CD8-positive, alpha-beta memory T cell (primary cell): ENCODE results near the gene NMNAT3. TPM values are rescaled to one million over a fixed set of nuclear protein-coding genes. Genes with fewer than 3 reads are reported as not detected.

ENCODE experiments used
- CTCF ChIA-PET: fragments of 350-600 bp; sonication (Branson Sonifier 250); formaldehyde crosslinking; loops from one replicate; lab custom pipeline; 2021; ENCODE audit warnings: antibody characterized with exemption; lab: Charles Lee
- POLR2A ChIA-PET: fragments of 350-600 bp; sonication (Branson Sonifier 250); formaldehyde crosslinking; loops from one replicate; lab custom pipeline; 2021; ENCODE audit warnings: antibody characterized with exemption; lab: Charles Lee
- DNase-seq, 5 donors: peaks; one replicate each; pipeline versions ENCODE4 v3.0.0 to v3.0.0-alpha.2; 2020 to 2022; ENCODE audit warnings: mixed read lengths in 1 of 5
- H3K27ac ChIP-seq: one replicate; pipeline ENCODE4 v1.7.0; 2013; ENCODE audit warnings: low read depth, mild to moderate bottlenecking, low read length, moderate library complexity
- H3K27me3 ChIP-seq: 2 replicates; pipeline ENCODE4 v1.7.0; 2013; ENCODE audit warnings: low read length, mild to moderate bottlenecking; ENCODE audit not compliant: insufficient read depth, poor library complexity, severe bottlenecking
- H3K36me3 ChIP-seq: 2 replicates; pipeline ENCODE4 v1.7.0; 2013; ENCODE audit warnings: mild to moderate bottlenecking, low read length, moderate library complexity; ENCODE audit not compliant: insufficient read depth
- H3K4me1 ChIP-seq: 2 replicates; pipeline ENCODE4 v1.7.0; 2013; ENCODE audit warnings: mild to moderate bottlenecking, low read length, moderate library complexity; ENCODE audit not compliant: insufficient read depth
- H3K4me3 ChIP-seq: 2 replicates; pipeline ENCODE4 v1.7.0; 2013; ENCODE audit warnings: mild to moderate bottlenecking, low read length
- H3K9me3 ChIP-seq: 2 replicates; pipeline ENCODE4 v1.7.0; 2013; ENCODE audit warnings: mild to moderate bottlenecking, low read length
- H3K27ac Mint-ChIP-seq, 8 donors: one replicate each; pipeline ENCODE4 v1.8.0; 2020 to 2021; ENCODE audit warnings: mixed read lengths in 8 of 8, mild to moderate bottlenecking in 6 of 8, inconsistent platforms in 3 of 8, moderate library complexity in 3 of 8
- H3K27me3 Mint-ChIP-seq, 2 donors: one replicate each; pipeline ENCODE4 v1.8.0; 2020 to 2021; ENCODE audit warnings: mixed read lengths in 2 of 2, mild to moderate bottlenecking in 1 of 2, moderate library complexity in 1 of 2
- H3K36me3 Mint-ChIP-seq, 3 donors: one replicate each; pipeline ENCODE4 v1.8.0; 2020 to 2021; ENCODE audit warnings: mixed read lengths in 3 of 3, inconsistent platforms in 1 of 3, mild to moderate bottlenecking in 1 of 3
- H3K4me1 Mint-ChIP-seq, 3 donors: one replicate each; pipeline ENCODE4 v1.8.0; 2020 to 2021; ENCODE audit warnings: mixed read lengths in 3 of 3, inconsistent platforms in 1 of 3, mild to moderate bottlenecking in 1 of 3
- H3K4me3 Mint-ChIP-seq, 7 donors: one replicate each; pipeline ENCODE4 v1.8.0; 2020 to 2021; ENCODE audit warnings: mixed read lengths in 7 of 7, mild to moderate bottlenecking in 6 of 7, moderate library complexity in 4 of 7, inconsistent platforms in 2 of 7
- H3K9me3 Mint-ChIP-seq, 5 donors: one replicate each; pipeline ENCODE4 v1.8.0; 2020 to 2022; ENCODE audit warnings: mixed read lengths in 5 of 5, mild to moderate bottlenecking in 3 of 5, moderate library complexity in 2 of 5, inconsistent platforms in 1 of 5
- polyA plus RNA-seq: library from polyadenylated mRNA; unstranded; fragments of 300-500 nt; fragmentation: Illumina TruSeq; gene quantifications from one replicate; pipeline ENCODE4 v1.2.3, GENCODE V29; 2021
- total RNA-seq, 2 experiments: library from RNA; stranded (reverse); gene quantifications; one replicate each; pipeline ENCODE4 v1.2.3, GENCODE V29; 2021

NMNAT3 gene
- total and polyA plus RNA-seq, 3 experiments from 2014 or later, result 1.9 to 2.6 (median 2.1) TPM

- Mint-ChIP-seq H3K4me1 (no peaks in the 10 kb centered on the region), H3K36me3 (no peaks in the 10 kb centered on the region), H3K9me3 (no peaks in the 10 kb centered on the region), H3K27me3 (peaks cover under 1 to 19% of the 10 kb centered on the region in 2 donors), H3K4me3 (no peak overlapping the region), H3K27ac (no peak overlapping the region)
- POLR2A ChIA-PET, result no interaction called here
- no peak for DNase-seq
- H3K27ac ChIP-seq, result no peak overlapping the region
- no peaks in the 10 kb centered on the region for H3K27me3 ChIP-seq
- H3K36me3 ChIP-seq, result no peaks in the 10 kb centered on the region
- CTCF ChIA-PET, result interaction anchor here (1.1 kb wide), 1 partner anchor 12 kb away, joined by 4 read pairs; no protein-coding TSS in a partner anchor
- no peaks in the 10 kb centered on the region for H3K9me3 ChIP-seq
- H3K4me3 ChIP-seq, result no peak overlapping the region
- H3K4me1 ChIP-seq, result no peaks in the 10 kb centered on the region
These were observed 144.8 kb downstream of the NMNAT3 start for GRCh38 chr3:139532976-139533375.

DNA sequence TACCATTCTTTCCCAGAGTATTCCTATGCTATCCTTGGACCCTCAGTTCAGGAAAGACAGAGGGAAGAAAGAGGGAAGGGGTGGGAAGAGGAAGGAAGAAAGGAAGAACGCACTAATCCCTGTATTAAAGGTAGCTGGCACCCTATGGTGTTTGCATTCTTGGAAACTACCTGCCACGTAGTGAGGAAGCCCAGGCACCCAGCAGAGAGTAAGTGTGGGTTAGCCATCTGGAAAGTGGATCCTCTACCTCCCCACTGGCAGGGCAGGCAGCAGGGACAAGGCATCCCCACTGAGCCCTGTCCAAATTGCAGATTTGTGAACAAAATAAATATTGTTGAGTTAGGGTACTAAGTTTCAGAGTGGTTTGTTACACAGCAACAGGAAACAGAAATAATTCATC is 147.1 kb downstream of the NMNAT3 start:
- POLR2A ChIA-PET, result no interaction called here
- H3K9me3 ChIP-seq, result no peaks in the 10 kb centered on the region
- H3K4me1 ChIP-seq, result no peaks in the 10 kb centered on the region
- no peak overlapping the region for H3K27ac ChIP-seq
- no peak overlapping the region for H3K27ac Mint-ChIP-seq
- H3K4me3 ChIP-seq, result no peak overlapping the region
- peaks cover 0 to 2% of the 10 kb centered on the region in 2 donors for H3K27me3 Mint-ChIP-seq
- no peaks in the 10 kb centered on the region for H3K36me3 ChIP-seq
- no peak for DNase-seq
- no peak overlapping the region for H3K4me3 Mint-ChIP-seq
- no peaks in the 10 kb centered on the region for H3K4me1 Mint-ChIP-seq
- no peaks in the 10 kb centered on the region for H3K27me3 ChIP-seq
- H3K9me3 Mint-ChIP-seq, result no peaks in the 10 kb centered on the region
- no peaks in the 10 kb centered on the region for H3K36me3 Mint-ChIP-seq
- CTCF ChIA-PET, result no interaction called here

GRCh38 chr3:139529662-139530061 is 148.1 kb downstream of the NMNAT3 start:
- H3K4me3 Mint-ChIP-seq, result no peak overlapping the region
- no peak overlapping the region for H3K27ac ChIP-seq
- no peak overlapping the region for H3K4me3 ChIP-seq
- ChIA-PET POLR2A (no interaction called here), CTCF (no interaction called here)
- no peak overlapping the region for H3K27ac Mint-ChIP-seq
- no peaks in the 10 kb centered on the region for H3K4me1 Mint-ChIP-seq
- no peak for DNase-seq
- H3K9me3 Mint-ChIP-seq, result no peaks in the 10 kb centered on the region
- H3K27me3 ChIP-seq, result no peaks in the 10 kb centered on the region
- H3K9me3 ChIP-seq, result no peaks in the 10 kb centered on the region
- H3K4me1 ChIP-seq, result no peaks in the 10 kb centered on the region
- no peaks in the 10 kb centered on the region for H3K36me3 ChIP-seq
- no peaks in the 10 kb centered on the region for H3K36me3 Mint-ChIP-seq
- no peaks in the 10 kb centered on the region for H3K27me3 Mint-ChIP-seq

- H3K27ac Mint-ChIP-seq, result no peak overlapping the region
- H3K27me3 ChIP-seq, result no peaks in the 10 kb centered on the region
- no peaks in the 10 kb centered on the region for H3K4me1 Mint-ChIP-seq
- peaks cover 0 to under 1% of the 10 kb centered on the region in 2 donors for H3K27me3 Mint-ChIP-seq
- no peak for DNase-seq
- H3K27ac ChIP-seq, result no peak overlapping the region
- H3K4me1 ChIP-seq, result no peaks in the 10 kb centered on the region
- ChIA-PET CTCF (no interaction called here), POLR2A (no interaction called here)
- no peaks in the 10 kb centered on the region for H3K36me3 ChIP-seq
- no peaks in the 10 kb centered on the region for H3K36me3 Mint-ChIP-seq
- H3K9me3 ChIP-seq, result no peaks in the 10 kb centered on the region
- no peaks in the 10 kb centered on the region for H3K9me3 Mint-ChIP-seq
- no peak overlapping the region for H3K4me3 Mint-ChIP-seq
- no peak overlapping the region for H3K4me3 ChIP-seq
These were observed 148.8 kb downstream of the NMNAT3 start for GRCh38 chr3:139528924-139529323.

DNA sequence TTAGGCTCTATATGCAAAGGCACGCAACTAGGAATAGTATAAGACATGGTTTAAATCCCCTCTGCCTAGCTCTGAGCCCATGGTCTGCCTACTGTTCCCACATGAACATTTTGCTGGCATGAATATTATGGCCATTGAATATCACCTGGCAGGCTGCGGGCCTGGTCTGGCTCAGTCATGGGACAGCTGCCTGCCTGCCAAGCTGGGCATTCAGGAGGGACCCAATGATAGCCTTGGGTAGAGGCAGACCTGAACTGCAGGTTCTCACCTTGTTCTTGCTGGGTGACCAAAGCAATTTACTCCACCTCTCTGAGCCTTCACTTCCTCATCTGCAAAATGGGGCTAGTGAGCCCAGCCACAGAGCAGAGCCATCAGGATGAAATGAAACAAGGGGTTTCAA is 149.5 kb downstream of the NMNAT3 start:
- Histone ChIP-seq H3K27me3 (no peaks in the 10 kb centered on the region), H3K9me3 (no peaks in the 10 kb centered on the region), H3K4me3 (no peak overlapping the region), H3K4me1 (no peaks in the 10 kb centered on the region), H3K36me3 (no peaks in the 10 kb centered on the region), H3K27ac (no peak overlapping the region)
- ChIA-PET CTCF (no interaction called here), POLR2A (no interaction called here)
- no peak overlapping the region for H3K4me3 Mint-ChIP-seq
- no peaks in the 10 kb centered on the region for H3K36me3 Mint-ChIP-seq
- no peak for DNase-seq
- no peaks in the 10 kb centered on the region for H3K9me3 Mint-ChIP-seq
- no peak overlapping the region for H3K27ac Mint-ChIP-seq
- H3K4me1 Mint-ChIP-seq, result no peaks in the 10 kb centered on the region
- peaks cover 0 to 2% of the 10 kb centered on the region in 2 donors for H3K27me3 Mint-ChIP-seq

DNA sequence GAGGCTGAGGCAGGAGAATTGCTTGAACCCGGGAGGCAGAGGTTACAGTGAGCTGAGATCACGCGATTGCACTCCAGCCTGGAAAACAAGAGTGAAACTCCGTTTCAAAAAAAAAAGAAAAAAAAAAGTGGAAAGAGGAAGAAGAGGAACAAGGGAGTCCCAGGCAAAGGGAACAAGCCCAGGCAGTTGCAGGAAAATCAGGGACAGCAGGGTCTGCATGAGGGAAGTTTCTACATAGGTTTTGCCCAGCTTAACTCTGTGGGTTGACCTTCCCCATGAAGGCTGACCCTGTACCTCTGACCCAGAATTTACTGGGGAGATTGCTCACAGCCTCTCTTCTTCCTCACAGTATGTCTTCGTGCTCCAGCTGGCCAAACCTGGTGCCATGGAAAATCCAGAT is 150.5 kb downstream of the NMNAT3 start:
- ChIA-PET POLR2A (interaction anchor here (0.6 kb wide), 1 partner anchor 17 kb away, joined by 3 read pairs; no protein-coding TSS in a partner anchor), CTCF (no interaction called here)
- Mint-ChIP-seq H3K4me1 (no peaks in the 10 kb centered on the region), H3K9me3 (no peaks in the 10 kb centered on the region), H3K36me3 (no peaks in the 10 kb centered on the region), H3K27ac (no peak overlapping the region), H3K4me3 (no peak overlapping the region), H3K27me3 (peaks cover 0 to 2% of the 10 kb centered on the region in 2 donors)
- Histone ChIP-seq H3K4me1 (no peaks in the 10 kb centered on the region), H3K9me3 (no peaks in the 10 kb centered on the region), H3K4me3 (no peak overlapping the region), H3K27me3 (no peaks in the 10 kb centered on the region), H3K36me3 (no peaks in the 10 kb centered on the region), H3K27ac (no peak overlapping the region)
- no peak for DNase-seq

- Histone ChIP-seq H3K9me3 (no peaks in the 10 kb centered on the region), H3K27me3 (no peaks in the 10 kb centered on the region), H3K4me1 (no peaks in the 10 kb centered on the region), H3K27ac (no peak overlapping the region), H3K4me3 (no peak overlapping the region), H3K36me3 (no peaks in the 10 kb centered on the region)
- H3K27me3 Mint-ChIP-seq, result peaks cover 0 to 2% of the 10 kb centered on the region in 2 donors
- no peak for DNase-seq
- H3K9me3 Mint-ChIP-seq, result no peaks in the 10 kb centered on the region
- no peaks in the 10 kb centered on the region for H3K36me3 Mint-ChIP-seq
- no peaks in the 10 kb centered on the region for H3K4me1 Mint-ChIP-seq
- no peak overlapping the region for H3K27ac Mint-ChIP-seq
- H3K4me3 Mint-ChIP-seq, result no peak overlapping the region
- ChIA-PET POLR2A (no interaction called here), CTCF (no interaction called here)
These were observed 151.6 kb downstream of the NMNAT3 start for GRCh38 chr3:139526146-139526545.

DNA sequence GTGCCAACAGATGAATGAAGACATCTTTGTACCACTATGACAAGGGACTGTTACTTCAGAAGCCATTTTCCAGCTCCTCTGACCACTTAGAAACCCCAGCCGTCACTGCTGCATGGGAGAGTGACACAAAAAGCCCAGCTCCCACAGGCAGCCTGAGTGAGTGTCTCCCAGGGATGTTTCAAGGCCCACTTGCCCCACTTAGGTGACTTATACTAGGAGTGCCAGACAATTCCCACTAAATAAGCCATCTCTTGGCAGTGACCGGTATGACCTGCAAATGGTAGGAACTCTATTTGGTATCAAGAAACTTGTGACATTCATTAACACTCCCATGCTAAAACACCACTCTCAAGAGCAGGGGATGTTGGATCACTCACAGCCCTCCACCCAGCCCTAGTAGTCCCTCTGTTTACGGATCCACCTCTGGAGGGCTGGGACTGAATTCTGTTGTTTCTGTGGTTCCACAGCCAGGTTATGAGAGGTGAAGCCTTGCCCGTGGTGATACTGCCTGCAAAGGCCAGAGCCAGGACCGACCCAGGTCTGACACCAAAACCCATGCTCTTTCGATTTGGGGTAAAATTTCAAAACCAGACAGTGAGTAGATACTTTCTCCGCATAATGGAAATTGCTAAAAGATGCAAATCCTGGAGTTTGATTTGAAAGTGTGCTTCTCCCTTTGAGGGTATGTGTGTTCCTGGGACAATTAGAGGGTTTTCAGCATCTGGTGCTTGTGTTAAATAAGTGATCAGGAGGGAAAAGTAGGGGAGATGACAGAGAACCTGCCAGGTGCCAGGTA is 152.7 kb downstream of the NMNAT3 start:
- no peak overlapping the region for H3K4me3 Mint-ChIP-seq
- Histone ChIP-seq H3K9me3 (no peaks in the 10 kb centered on the region), H3K4me1 (no peaks in the 10 kb centered on the region), H3K27me3 (no peaks in the 10 kb centered on the region), H3K4me3 (no peak overlapping the region), H3K27ac (no peak overlapping the region), H3K36me3 (no peaks in the 10 kb centered on the region)
- no peaks in the 10 kb centered on the region for H3K36me3 Mint-ChIP-seq
- H3K4me1 Mint-ChIP-seq, result no peaks in the 10 kb centered on the region
- H3K27ac Mint-ChIP-seq, result no peak overlapping the region
- DNase-seq, result no peak
- H3K9me3 Mint-ChIP-seq, result no peaks in the 10 kb centered on the region
- CTCF ChIA-PET, result no interaction called here
- H3K27me3 Mint-ChIP-seq, result peaks cover 0 to 2% of the 10 kb centered on the region in 2 donors
- POLR2A ChIA-PET, result no interaction called here
